ENCODE data around the gene ACSL1. TPM values are rescaled to one million over a fixed set of nuclear protein-coding genes. Genes with fewer than 3 reads are reported as not detected.

Gene ACSL1
- total and polyA plus RNA-seq, 2 donors from 2014 or later: 98.1 to 322 TPM

- peaks cover 0 to 15% (median 0%) of the 10 kb centered on the region in 3 donors for H3K4me1 ChIP-seq (ENCODE audit: control insufficient read depth in 2 of 3, insufficient read depth in 2 of 3, low read depth in 1 of 3, low read length in 3 of 3)
- intact Hi-C loops (cut with DNase I): no loop called here
- H3K36me3 ChIP-seq (ENCODE audit: control insufficient read depth in 2 of 3, insufficient read depth in 3 of 3, low read length in 3 of 3): peaks cover 0 to 23% (median 20%) of the 10 kb centered on the region in 3 donors
- FAIRE-seq (no peak), DNase-seq (no peak)
- no peaks in the 10 kb centered on the region for H3K9me3 ChIP-seq (ENCODE audit: control insufficient read depth in 2 of 3, insufficient read depth in 1 of 3, low read length in 3 of 3)
- TF ChIP-seq CTCF (IDR thresholded peaks at IDR 0.05; ENCODE audit: borderline replicate concordance, extremely low read depth, insufficient read depth): no peak
- H3K4me3 ChIP-seq (ENCODE audit: low read length in 3 of 3): no peak overlapping the region
- H3K9ac ChIP-seq (ENCODE audit: low read length in 3 of 3): no peak overlapping the region
- no peak overlapping the region for H3K27ac ChIP-seq (ENCODE audit: low read depth in 2 of 2, low read length in 2 of 2)
- no peaks in the 10 kb centered on the region for H3K27me3 ChIP-seq (ENCODE audit: control insufficient read depth, insufficient read depth, low read length)
These were observed 30.4 kb downstream of the ACSL1 start for GRCh38 chr4:184795214-184795844.

GRCh38 chr4:184794470-184794869 lies 31.3 kb downstream of the ACSL1 start:
- Histone ChIP-seq H3K27me3 (ENCODE audit: control insufficient read depth, insufficient read depth, low read length) (no peaks in the 10 kb centered on the region), H3K27ac (ENCODE audit: low read depth in 2 of 2, low read length in 2 of 2) (peak overlapping the region in 1 of 2 donors; percentile 4), H3K9me3 (ENCODE audit: control insufficient read depth in 2 of 3, insufficient read depth in 1 of 3, low read length in 3 of 3) (no peaks in the 10 kb centered on the region), H3K36me3 (ENCODE audit: control insufficient read depth in 2 of 3, insufficient read depth in 3 of 3, low read length in 3 of 3) (peaks cover 0 to 23% (median 20%) of the 10 kb centered on the region in 3 donors), H3K9ac (ENCODE audit: low read length in 3 of 3) (no peak overlapping the region), H3K4me3 (ENCODE audit: low read length in 3 of 3) (no peak overlapping the region), H3K4me1 (ENCODE audit: control insufficient read depth in 2 of 3, insufficient read depth in 2 of 3, low read depth in 1 of 3, low read length in 3 of 3) (peaks cover 0 to 13% (median 6%) of the 10 kb centered on the region in 3 donors)
- no peak for TF ChIP-seq CTCF (IDR thresholded peaks at IDR 0.05; ENCODE audit: borderline replicate concordance, extremely low read depth, insufficient read depth)
- intact Hi-C loops (cut with DNase I): no loop called here
- DNase-seq (no peak), FAIRE-seq (no peak)

GRCh38 chr4:184793735-184794355 lies 31.9 kb downstream of the ACSL1 start:
- intact Hi-C loops (cut with DNase I): no loop called here
- DNase-seq (no peak), FAIRE-seq (no peak)
- no peaks in the 10 kb centered on the region for H3K27me3 ChIP-seq (ENCODE audit: control insufficient read depth, insufficient read depth, low read length)
- TF ChIP-seq CTCF (IDR thresholded peaks at IDR 0.05; ENCODE audit: borderline replicate concordance, extremely low read depth, insufficient read depth): no peak
- no peak overlapping the region for H3K4me3 ChIP-seq (ENCODE audit: low read length in 3 of 3)
- no peak overlapping the region for H3K27ac ChIP-seq (ENCODE audit: low read depth in 2 of 2, low read length in 2 of 2)
- peaks cover 0 to 16% (median 6%) of the 10 kb centered on the region in 3 donors for H3K4me1 ChIP-seq (ENCODE audit: control insufficient read depth in 2 of 3, insufficient read depth in 2 of 3, low read depth in 1 of 3, low read length in 3 of 3)
- H3K36me3 ChIP-seq (ENCODE audit: control insufficient read depth in 2 of 3, insufficient read depth in 3 of 3, low read length in 3 of 3): peaks cover 0 to 23% (median 20%) of the 10 kb centered on the region in 3 donors
- no peaks in the 10 kb centered on the region for H3K9me3 ChIP-seq (ENCODE audit: control insufficient read depth in 2 of 3, insufficient read depth in 1 of 3, low read length in 3 of 3)
- no peak overlapping the region for H3K9ac ChIP-seq (ENCODE audit: low read length in 3 of 3)

All from kidney (tissue), 14 donors.